ENCODE data around the gene GTPBP1.

GTPBP1 gene

GRCh38 chr22:38704654-38705234 lies 1.0 kb upstream of the GTPBP1 start:
- no peak for DNase-seq

- DNase-seq = peak; percentile 18
Observed at GRCh38 chr22:38706101-38706900, 557 bp downstream of the GTPBP1 start.

- no peak for DNase-seq
Observed at GRCh38 chr22:38706901-38707195, 1.1 kb downstream of the GTPBP1 start.

GRCh38 chr22:38707346-38707745 lies 1.6 kb downstream of the GTPBP1 start:
- DNase-seq = no peak

- no peak for DNase-seq
Observed at GRCh38 chr22:38707984-38708383, 2.2 kb downstream of the GTPBP1 start.

GRCh38 chr22:38709306-38709705 lies 3.6 kb downstream of the GTPBP1 start:
- no peak for DNase-seq

- no peak for DNase-seq
Observed at GRCh38 chr22:38710351-38710750, 4.6 kb downstream of the GTPBP1 start.

- DNase-seq = no peak
Observed at GRCh38 chr22:38710866-38711265, 5.1 kb downstream of the GTPBP1 start.

GRCh38 chr22:38712486-38713207 lies 6.9 kb downstream of the GTPBP1 start:
- no peak for DNase-seq

GRCh38 chr22:38713921-38714320 lies 8.2 kb downstream of the GTPBP1 start:
- no peak for DNase-seq

- DNase-seq = no peak
Observed at GRCh38 chr22:38715176-38715764, 9.5 kb downstream of the GTPBP1 start.

GRCh38 chr22:38715852-38716251 lies 10.1 kb downstream of the GTPBP1 start:
- no peak for DNase-seq

GRCh38 chr22:38716271-38716670 lies 10.5 kb downstream of the GTPBP1 start:
- DNase-seq = no peak

- DNase-seq = no peak
Observed at GRCh38 chr22:38716826-38717225, 11.1 kb downstream of the GTPBP1 start.

GRCh38 chr22:38717244-38717643 lies 11.5 kb downstream of the GTPBP1 start:
- DNase-seq = no peak

- no peak for DNase-seq
Observed at GRCh38 chr22:38718414-38718813, 12.7 kb downstream of the GTPBP1 start.

- DNase-seq = no peak
Observed at GRCh38 chr22:38719196-38719595, 13.5 kb downstream of the GTPBP1 start.

- no peak for DNase-seq
Observed at GRCh38 chr22:38720350-38720749, 14.6 kb downstream of the GTPBP1 start.

- no peak for DNase-seq
Observed at GRCh38 chr22:38721551-38721950, 15.8 kb downstream of the GTPBP1 start.

GRCh38 chr22:38724176-38724575 lies 18.4 kb downstream of the GTPBP1 start:
- no peak for DNase-seq

- DNase-seq = peak; percentile 21
Observed at GRCh38 chr22:38724926-38725571, 19.3 kb downstream of the GTPBP1 start.

GRCh38 chr22:38725900-38726655 lies 20.3 kb downstream of the GTPBP1 start:
- DNase-seq = no peak

GRCh38 chr22:38727123-38727522 lies 21.4 kb downstream of the GTPBP1 start:
- no peak for DNase-seq

Data from NCI-H1105 (cell line).